IMR-90 (cell line): ENCODE results near the gene NTSR1.

ENCODE experiments used
- ELK1 ChIP-seq: fragments of 150-350 bp; IDR thresholded peaks from 2 replicates; pipeline ENCODE4 v1.6.1; 2016; ENCODE audit warnings: low read depth, mild to moderate bottlenecking, low read length, moderate library complexity, borderline replicate concordance
- MAFK ChIP-seq: IDR thresholded peaks from 2 replicates; pipeline ENCODE4 v1.6.1; 2012; ENCODE audit warnings: low read depth, low read length, improper control_type of control experiment
- POLR2A ChIP-seq: IDR thresholded peaks from 2 replicates; pipeline ENCODE4 v1.6.1; 2012; ENCODE audit warnings: mild to moderate bottlenecking, low read depth, low read length
- TF ChIP-seq, protein P1 (sequence below): conservative IDR thresholded peaks from 2 replicates; pipeline ENCODE4 v1.5.1; 2012; ENCODE audit warnings: mild to moderate bottlenecking, low read depth, low read length, improper control_type of control experiment

- TF ChIP-seq POLR2A (no peak), MAFK (no peak), ELK1 (no peak)
- TF ChIP-seq, protein P1, sequence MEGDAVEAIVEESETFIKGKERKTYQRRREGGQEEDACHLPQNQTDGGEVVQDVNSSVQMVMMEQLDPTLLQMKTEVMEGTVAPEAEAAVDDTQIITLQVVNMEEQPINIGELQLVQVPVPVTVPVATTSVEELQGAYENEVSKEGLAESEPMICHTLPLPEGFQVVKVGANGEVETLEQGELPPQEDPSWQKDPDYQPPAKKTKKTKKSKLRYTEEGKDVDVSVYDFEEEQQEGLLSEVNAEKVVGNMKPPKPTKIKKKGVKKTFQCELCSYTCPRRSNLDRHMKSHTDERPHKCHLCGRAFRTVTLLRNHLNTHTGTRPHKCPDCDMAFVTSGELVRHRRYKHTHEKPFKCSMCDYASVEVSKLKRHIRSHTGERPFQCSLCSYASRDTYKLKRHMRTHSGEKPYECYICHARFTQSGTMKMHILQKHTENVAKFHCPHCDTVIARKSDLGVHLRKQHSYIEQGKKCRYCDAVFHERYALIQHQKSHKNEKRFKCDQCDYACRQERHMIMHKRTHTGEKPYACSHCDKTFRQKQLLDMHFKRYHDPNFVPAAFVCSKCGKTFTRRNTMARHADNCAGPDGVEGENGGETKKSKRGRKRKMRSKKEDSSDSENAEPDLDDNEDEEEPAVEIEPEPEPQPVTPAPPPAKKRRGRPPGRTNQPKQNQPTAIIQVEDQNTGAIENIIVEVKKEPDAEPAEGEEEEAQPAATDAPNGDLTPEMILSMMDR, result no peak
These were observed 72.1 kb downstream of the NTSR1 start for GRCh38 chr20:62780696-62781095.
